ENCODE results near the gene UNC5A.

Gene UNC5A

GRCh38 chr5:176899296-176899891, 89.0 kb downstream of the UNC5A start, which contains the start of gene HK3:
TSS of gene HK3 (minus strand) at chr5:176899346. CDS start at chr5:176896159, 3,187 bp downstream.
- no peak for DNase-seq (ENCODE audit: low spot score)

GRCh38 chr5:176899946-176900779, 89.8 kb downstream of the UNC5A start:
- no peak for DNase-seq (ENCODE audit: low spot score)

DNA sequence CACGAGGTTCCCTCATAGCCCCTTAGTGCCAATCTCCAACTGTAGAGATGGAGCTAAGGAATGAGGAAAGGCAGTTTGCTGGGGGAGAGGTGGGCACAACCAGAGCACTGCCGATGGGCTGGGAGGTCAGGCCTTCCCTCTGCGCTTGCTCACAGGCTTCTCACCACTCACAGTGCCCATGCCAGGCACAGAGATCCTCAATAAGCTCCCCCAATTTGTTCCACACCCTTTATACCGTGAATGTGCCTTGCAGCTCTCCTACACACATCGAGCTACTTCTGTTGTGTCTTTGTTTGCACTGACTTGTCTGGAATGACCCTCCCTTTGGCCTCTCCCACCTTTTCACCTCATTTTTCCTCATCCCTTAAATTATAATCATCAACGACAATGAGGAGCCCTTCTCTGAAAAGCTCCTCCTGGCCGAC, 90.4 kb downstream of the UNC5A start:
- no peak for DNase-seq (ENCODE audit: low spot score)

DNA sequence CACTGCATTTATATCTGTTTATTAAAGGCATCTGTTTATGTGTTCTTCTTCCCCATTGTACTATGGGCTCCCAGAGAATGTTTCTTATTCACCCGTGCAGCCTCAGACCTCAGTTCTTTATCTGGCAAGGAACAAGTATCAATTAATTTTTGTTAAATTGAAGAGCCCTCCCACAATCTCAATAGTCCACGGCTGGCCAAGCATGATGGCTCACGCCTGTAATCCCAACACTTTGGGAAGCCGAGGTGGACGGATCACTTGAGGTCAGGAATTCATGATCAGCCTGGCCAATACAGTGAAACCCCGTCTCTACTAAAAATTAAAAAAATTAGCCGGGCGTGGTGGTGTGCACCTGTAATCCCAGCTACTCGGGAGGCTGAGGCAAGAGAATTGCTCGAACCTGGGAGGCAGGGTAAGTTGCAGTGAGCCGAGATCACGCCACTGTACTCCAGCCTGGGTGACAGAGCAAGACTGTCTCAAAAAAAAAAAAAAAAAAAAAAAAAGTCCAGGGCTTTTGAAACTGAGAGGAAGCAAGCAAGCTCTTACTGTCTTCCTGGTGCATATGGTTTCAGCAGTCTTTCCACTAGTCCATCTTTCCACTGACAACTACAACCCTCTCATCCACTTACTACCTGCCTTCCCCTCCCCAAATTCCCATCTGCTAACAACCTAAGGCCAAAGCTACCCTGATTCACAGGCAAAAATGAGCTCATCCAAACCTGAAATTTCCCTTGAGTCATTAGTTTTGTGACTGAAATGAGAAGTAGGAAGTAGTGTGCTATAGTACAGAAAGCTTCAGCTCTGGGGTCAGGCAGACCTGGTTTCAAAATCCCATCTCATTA, 91.1 kb downstream of the UNC5A start:
- no peak for DNase-seq (ENCODE audit: low spot score)

DNA sequence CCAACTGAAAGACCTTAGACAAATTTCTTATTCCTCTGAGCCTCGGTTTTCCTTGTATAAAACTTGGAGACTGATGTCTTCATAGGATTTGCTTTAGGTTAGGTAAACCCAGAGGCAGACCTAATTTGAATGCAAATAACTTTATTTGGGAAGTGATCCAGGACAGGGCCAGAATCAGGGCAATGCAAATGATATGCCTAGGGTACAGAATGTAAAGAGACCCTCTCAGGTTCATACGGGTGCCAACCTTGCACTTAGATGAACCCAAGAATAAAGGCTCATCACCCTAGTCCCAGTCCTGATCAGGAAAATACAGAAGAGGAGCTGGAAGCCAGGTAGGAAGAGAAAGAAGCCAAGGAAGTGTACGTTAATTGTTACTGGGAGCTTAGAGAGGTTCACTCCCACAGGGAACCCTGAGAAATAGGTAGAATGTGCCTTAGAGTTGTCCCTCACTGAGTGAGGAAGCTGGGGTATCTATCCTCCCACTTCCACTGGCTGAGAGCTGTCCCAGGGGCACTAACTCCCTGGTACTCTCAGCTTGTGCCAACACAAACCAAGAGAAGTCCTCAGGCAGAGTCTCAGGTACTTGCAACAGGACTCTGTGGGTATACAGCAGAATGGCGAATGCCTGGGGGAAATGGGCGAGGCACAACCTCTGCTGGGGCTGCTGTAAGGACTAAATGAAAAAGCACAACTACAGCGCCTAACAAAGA, 91.9 kb downstream of the UNC5A start:
- no peak for DNase-seq (ENCODE audit: low spot score)

DNA sequence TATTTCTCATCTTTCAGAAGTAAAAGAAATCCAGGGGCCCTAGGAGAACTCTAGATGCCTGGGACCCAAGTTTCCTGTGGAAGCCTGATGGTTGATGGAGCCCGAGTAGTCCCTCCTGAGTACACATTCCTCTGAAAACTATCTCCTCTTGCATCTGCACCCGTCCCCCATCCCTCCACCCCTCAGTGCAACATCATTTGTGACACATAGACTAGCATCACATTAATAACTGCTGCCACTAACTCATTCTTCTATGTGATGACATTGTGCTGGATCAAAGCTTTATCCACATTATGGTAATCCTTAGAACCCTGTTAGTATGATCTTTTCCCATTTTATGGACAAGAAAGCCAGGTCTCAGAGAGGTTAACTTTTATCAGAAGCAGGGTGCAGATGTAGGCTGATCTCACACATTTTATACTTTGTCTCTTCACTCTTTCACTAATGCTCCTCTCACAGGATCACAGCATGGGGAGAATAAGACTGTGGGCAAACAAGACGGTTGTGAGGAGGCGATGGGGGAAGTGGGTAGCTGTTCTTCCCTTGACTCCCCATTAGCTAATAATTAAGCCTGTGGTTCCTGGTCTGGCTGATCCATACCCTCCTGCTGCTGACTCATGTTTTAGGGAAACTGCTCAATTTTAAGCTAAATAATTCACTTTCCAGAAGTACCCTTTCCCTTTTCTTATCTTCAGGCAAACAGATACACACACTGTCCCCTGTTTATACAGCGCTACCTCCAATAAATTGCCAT, 92.7 kb downstream of the UNC5A start:
- DNase-seq (ENCODE audit: low spot score) = no peak

- no peak for DNase-seq (ENCODE audit: low spot score)
Observed at GRCh38 chr5:176904276-176904675, 93.9 kb downstream of the UNC5A start.

DNA sequence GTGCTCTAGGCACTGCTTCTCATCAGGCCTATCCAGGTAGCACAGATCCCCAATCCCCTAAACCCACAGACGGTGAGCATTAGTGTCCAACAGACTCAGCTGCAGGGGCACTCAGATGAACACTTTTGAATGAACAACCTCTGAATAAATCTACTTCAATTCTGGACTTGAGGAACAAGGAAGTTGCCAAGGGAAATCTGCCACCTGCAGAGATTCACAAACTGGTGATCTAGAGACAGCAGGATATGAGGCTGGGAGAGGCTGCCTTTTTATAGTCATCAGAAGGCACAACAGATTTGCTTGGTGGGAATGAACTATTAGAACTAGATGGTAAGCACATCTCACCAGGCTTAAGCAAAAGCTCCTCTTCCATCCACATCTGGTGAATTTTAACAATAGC, 95.8 kb downstream of the UNC5A start:
- DNase-seq (ENCODE audit: low spot score) = no peak

- no peak for DNase-seq (ENCODE audit: low spot score)
Observed at GRCh38 chr5:176906796-176907195, 96.4 kb downstream of the UNC5A start.

DNA sequence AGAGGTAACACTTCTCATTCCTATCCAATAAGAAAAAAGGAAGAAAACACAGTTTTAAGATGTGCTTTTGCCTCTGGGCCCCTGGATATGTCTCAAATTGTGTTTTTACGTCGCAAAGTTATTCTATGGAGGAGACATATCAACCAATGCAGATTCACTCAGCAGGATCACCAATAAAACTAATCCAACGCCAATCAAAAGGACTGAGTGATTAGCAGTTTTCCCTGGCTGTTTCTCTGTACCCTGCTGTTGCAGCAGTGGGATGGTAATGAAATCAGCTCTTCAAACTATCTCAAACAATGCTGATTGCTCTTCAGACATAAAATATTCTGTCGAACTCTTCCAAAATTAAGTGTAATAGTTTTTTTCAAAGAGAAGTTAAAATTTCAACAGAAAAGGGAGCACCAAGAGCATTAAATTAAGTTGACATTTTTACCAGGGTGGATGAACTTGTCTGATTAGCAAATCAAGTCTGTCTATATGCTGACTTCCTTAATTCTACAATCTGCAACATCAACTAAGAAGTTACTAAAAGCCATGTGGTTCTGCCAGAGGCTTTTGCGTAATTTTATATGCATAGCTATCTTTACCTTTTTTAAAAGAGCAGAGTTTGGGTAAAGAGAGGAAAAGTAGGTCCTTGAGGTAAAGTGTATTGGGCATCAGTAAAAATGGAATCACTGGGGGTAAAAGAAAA, 98.5 kb downstream of the UNC5A start:
- no peak for DNase-seq (ENCODE audit: low spot score)

- no peak for DNase-seq (ENCODE audit: low spot score)
Observed at GRCh38 chr5:176912115-176912514, 101.8 kb downstream of the UNC5A start.

- DNase-seq (ENCODE audit: low spot score) = no peak
Observed at GRCh38 chr5:176915906-176916305, 105.5 kb downstream of the UNC5A start.

GRCh38 chr5:176916337-176916736, 106.0 kb downstream of the UNC5A start:
- no peak for DNase-seq (ENCODE audit: low spot score)

- DNase-seq (ENCODE audit: low spot score) = no peak
Observed at GRCh38 chr5:176918613-176919012, 108.3 kb downstream of the UNC5A start.

DNA sequence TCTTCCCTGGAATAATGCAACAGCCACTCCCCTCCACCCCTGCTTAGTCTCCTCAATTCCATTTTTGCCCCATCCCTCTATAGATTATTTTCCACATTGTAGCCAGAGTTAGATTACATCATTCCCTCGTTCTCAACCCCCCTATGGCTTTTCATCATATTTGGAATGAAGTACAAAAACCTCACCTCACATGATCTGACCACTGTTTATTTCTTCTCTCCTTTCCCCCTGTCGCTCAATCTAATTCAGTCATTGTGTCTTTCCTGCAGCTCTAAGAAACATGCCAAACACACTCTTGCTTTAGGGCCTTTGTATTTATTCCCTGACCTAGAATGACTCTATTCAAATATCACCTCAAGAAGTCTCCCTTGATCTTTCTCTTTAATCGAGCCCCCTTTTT, 111.4 kb downstream of the UNC5A start:
- DNase-seq (ENCODE audit: low spot score) = no peak

DNA sequence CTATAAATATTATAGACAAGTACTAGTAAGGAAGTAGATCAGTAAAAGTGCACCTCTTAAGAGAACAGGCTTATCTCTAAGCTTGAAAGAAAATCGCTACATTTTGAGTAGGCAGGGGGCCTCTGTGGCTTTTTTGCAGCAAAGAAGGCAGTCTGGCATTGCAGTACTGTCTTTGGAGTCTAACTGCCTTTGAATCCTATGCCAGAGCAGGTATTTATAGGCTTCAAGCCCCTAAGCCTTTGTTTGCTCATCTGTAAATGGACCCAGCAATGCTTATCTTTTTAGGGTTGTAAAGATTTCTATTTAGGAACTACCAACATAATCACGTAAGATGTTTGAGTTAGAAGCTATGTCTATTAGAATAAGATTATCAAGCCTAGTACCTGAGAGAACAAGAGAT, 112.5 kb downstream of the UNC5A start:
- no peak for DNase-seq (ENCODE audit: low spot score)

DNA sequence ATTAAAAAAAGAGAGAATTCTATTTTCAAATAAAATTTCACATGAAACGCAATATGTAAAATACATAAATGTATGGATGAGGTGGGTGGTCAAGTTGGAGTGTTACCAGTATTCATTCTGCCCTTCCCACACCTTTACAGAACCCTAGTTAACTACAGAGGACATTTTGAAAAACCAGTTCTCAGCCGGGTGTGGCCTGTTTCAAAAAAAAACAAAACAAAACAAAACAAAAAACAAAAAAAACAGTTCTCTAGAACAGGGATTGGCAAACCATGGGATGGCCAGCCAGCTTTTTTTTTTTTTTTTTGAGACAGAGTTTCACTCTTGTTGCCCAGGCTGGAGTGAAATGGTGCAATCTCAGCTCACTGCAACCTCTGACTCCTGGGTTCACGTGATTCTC, 117.2 kb downstream of the UNC5A start:
- peak; percentile 17 for DNase-seq (ENCODE audit: low spot score)

- DNase-seq (ENCODE audit: low spot score) = no peak
Observed at GRCh38 chr5:176929654-176930053, 119.3 kb downstream of the UNC5A start.
